Endothelial cell of umbilical vein (primary cell): ENCODE data around the gene PCNT.

Source experiments
- EZH2 ChIP-seq: IDR thresholded peaks from 2 replicates; pipeline ENCODE4 v1.6.1; 2012; ENCODE audit warnings: borderline replicate concordance, low read depth, mild to moderate bottlenecking, moderate library complexity, low read length, inconsistent platforms; ENCODE audit not compliant: severe bottlenecking
- FOS ChIP-seq: IDR thresholded peaks from 2 replicates; pipeline ENCODE4 v1.6.1; 2011; ENCODE audit warnings: mild to moderate bottlenecking, low read length, moderate library complexity, borderline replicate concordance; ENCODE audit not compliant: insufficient read depth
- JUN ChIP-seq: IDR thresholded peaks from 2 replicates; pipeline ENCODE4 v1.6.1; 2011; ENCODE audit warnings: borderline replicate concordance, low read depth; ENCODE audit not compliant: insufficient read length, insufficient read depth
- MAX ChIP-seq: IDR thresholded peaks from 2 replicates; pipeline ENCODE4 v1.6.1; 2011; ENCODE audit not compliant: insufficient read depth, insufficient read length
- MYC ChIP-seq: IDR thresholded peaks from one replicate; pipeline ENCODE4 v1.6.1; 2011; ENCODE audit warnings: mild to moderate bottlenecking, low read depth, low read length
- POLR2A ChIP-seq: IDR thresholded peaks from 2 replicates; pipeline ENCODE4 v1.6.1; 2012; ENCODE audit warnings: low read depth, mild to moderate bottlenecking, control low read depth, low read length
- POLR2AphosphoS5 ChIP-seq: IDR thresholded peaks from 2 replicates; pipeline ENCODE4 v1.6.1; 2012; ENCODE audit warnings: low read depth, mild to moderate bottlenecking, control low read depth, low read length, moderate library complexity; ENCODE audit not compliant: insufficient read depth
- TF ChIP-seq, protein P1 (sequence below), 2 donors: IDR thresholded peaks; 1 replicate in 1 of 2; 2 replicates in 1 of 2; pipeline ENCODE4 v1.5.1; 2011; ENCODE audit warnings: low read length in 2 of 2, mild to moderate bottlenecking in 2 of 2, moderate library complexity in 2 of 2, control low read depth in 1 of 2, inconsistent platforms in 1 of 2, low read depth in 1 of 2; ENCODE audit not compliant: insufficient read depth in 1 of 2; ENCODE audit errors: extremely low read depth in 1 of 2

- no peak for TF ChIP-seq MAX
- peak; percentile 60 for TF ChIP-seq POLR2A
- TF ChIP-seq, protein P1, sequence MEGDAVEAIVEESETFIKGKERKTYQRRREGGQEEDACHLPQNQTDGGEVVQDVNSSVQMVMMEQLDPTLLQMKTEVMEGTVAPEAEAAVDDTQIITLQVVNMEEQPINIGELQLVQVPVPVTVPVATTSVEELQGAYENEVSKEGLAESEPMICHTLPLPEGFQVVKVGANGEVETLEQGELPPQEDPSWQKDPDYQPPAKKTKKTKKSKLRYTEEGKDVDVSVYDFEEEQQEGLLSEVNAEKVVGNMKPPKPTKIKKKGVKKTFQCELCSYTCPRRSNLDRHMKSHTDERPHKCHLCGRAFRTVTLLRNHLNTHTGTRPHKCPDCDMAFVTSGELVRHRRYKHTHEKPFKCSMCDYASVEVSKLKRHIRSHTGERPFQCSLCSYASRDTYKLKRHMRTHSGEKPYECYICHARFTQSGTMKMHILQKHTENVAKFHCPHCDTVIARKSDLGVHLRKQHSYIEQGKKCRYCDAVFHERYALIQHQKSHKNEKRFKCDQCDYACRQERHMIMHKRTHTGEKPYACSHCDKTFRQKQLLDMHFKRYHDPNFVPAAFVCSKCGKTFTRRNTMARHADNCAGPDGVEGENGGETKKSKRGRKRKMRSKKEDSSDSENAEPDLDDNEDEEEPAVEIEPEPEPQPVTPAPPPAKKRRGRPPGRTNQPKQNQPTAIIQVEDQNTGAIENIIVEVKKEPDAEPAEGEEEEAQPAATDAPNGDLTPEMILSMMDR (IDR thresholded peaks at IDR 0.05; ENCODE audit: extremely low read depth in 1 of 2, insufficient read depth in 1 of 2, low read depth in 1 of 2, low read length in 2 of 2) = peak in 1 of 2 donors; percentile 22
- no peak for TF ChIP-seq EZH2
- TF ChIP-seq MYC = no peak
- no peak for TF ChIP-seq FOS
- peak; percentile 52 for TF ChIP-seq POLR2AphosphoS5
- TF ChIP-seq JUN = no peak
Measured at GRCh38 chr21:46324390-46325072, 575 bp downstream of the PCNT start.
